NT2/D1 (cell line): ENCODE measurements around the gene EEF1AKMT3.

Experiments used
- DNase-seq: peaks from one replicate; pipeline ENCODE4 v3.0.0-alpha.2; 2011; ENCODE audit warnings: low read depth, low spot score
- H3K27me3 ChIP-seq: 2 replicates; pipeline ENCODE4 v1.6.0; 2011; ENCODE audit warnings: mild to moderate bottlenecking; ENCODE audit not compliant: insufficient read length, insufficient read depth
- H3K36me3 ChIP-seq: 2 replicates; pipeline ENCODE4 v1.6.1; 2011; ENCODE audit warnings: mild to moderate bottlenecking, low read length, mixed read lengths; ENCODE audit not compliant: insufficient read depth, insufficient read length
- H3K4me1 ChIP-seq: 2 replicates; pipeline ENCODE4 v1.5.1; 2011; ENCODE audit not compliant: insufficient read depth, insufficient read length
- H3K4me3 ChIP-seq: 2 replicates; pipeline ENCODE4 v1.5.1; 2011; ENCODE audit warnings: low read depth; ENCODE audit not compliant: insufficient read length
- H3K9ac ChIP-seq: 2 replicates; pipeline ENCODE4 v1.6.0; 2011; ENCODE audit warnings: low read depth; ENCODE audit not compliant: insufficient read length
- H3K9me3 ChIP-seq: 2 replicates; pipeline ENCODE4 v1.5.1; 2011; ENCODE audit warnings: mild to moderate bottlenecking, low read length; ENCODE audit not compliant: insufficient read depth
- SUZ12 ChIP-seq: IDR thresholded peaks from 2 replicates; pipeline ENCODE4 v1.6.1; 2011; ENCODE audit not compliant: insufficient read length, insufficient read depth; ENCODE audit errors: extremely low read depth
- YY1 ChIP-seq: IDR thresholded peaks from 2 replicates; pipeline ENCODE4 v1.6.1; 2011; ENCODE audit not compliant: insufficient read length, insufficient read depth
- ZNF274 ChIP-seq: IDR thresholded peaks from 2 replicates; pipeline ENCODE4 v1.6.1; 2011; ENCODE audit warnings: mild to moderate bottlenecking, low read depth, low read length

The EEF1AKMT3 gene

DNA sequence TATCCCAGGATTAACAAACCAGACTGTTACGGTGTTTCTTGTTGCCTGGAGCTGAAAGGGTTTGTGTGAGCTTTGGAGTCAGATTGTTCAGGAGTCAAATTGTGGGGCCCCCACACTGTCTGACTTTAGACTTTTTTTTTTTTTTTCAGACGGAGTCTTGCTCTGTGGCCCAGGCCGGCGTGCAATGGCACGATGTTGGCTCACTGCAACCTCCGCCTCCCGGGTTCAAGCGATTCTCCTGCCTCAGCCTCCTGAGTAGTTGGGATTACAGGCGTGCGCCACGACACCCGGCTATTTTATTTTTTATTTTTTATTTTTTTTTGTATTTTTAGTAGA is 11.0 kb downstream of the EEF1AKMT3 start:
- no peaks in the 10 kb centered on the region for H3K4me1 ChIP-seq
- H3K36me3 ChIP-seq = peaks cover 52% of the 10 kb centered on the region
- H3K9me3 ChIP-seq = no peaks in the 10 kb centered on the region
- no peak for TF ChIP-seq ZNF274
- no peak for TF ChIP-seq SUZ12
- TF ChIP-seq YY1 = no peak
- no peak for DNase-seq
- peak overlapping the region; percentile 100 for H3K4me3 ChIP-seq
- H3K9ac ChIP-seq = peak overlapping the region; percentile 98
- no peaks in the 10 kb centered on the region for H3K27me3 ChIP-seq

DNA sequence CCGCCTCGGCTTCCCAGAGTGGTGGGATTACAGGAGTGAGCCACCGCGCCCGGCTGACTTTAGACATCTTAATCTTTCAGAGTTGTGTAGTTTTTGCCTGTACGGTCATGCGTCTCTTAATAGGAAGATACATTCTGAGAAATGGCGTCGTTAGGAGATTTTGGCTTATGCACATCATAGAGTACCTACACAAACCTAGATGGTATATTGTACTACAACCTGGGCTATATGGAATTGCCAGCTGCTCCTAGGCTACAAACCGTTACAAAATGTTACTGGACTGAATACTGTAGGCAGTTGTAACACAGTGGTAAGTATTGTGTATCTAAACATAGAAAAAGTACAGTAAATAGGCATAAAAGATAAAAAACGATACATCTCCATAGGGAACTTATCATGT is 11.4 kb downstream of the EEF1AKMT3 start:
- Histone ChIP-seq H3K9ac (no peak overlapping the region), H3K36me3 (peaks cover 56% of the 10 kb centered on the region), H3K9me3 (no peaks in the 10 kb centered on the region), H3K4me3 (no peak overlapping the region), H3K4me1 (no peaks in the 10 kb centered on the region), H3K27me3 (no peaks in the 10 kb centered on the region)
- TF ChIP-seq SUZ12 = no peak
- no peak for TF ChIP-seq YY1
- TF ChIP-seq ZNF274 = no peak
- DNase-seq = no peak

DNA sequence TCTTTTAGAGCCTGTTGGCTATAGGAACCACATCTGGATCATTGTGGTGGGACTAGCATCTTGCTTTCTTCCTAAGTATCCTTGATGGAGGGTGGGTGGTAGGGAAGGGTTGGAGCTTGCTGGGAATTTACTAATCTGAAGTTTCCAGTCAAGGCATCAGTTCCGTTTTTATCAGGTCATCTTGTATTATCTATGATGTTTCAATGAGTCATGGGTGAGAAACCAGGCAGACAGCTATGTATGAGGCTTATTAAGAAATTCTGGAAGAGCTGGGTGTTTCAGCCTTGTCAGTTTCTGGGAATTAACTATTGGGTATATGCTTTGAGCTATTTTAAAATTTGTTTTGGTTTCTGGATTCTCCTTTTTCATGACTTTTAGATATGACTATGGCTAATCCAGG is 21.5 kb downstream of the EEF1AKMT3 start:
- Histone ChIP-seq H3K4me3 (no peak overlapping the region), H3K27me3 (no peaks in the 10 kb centered on the region), H3K9me3 (no peaks in the 10 kb centered on the region), H3K9ac (no peak overlapping the region), H3K4me1 (no peaks in the 10 kb centered on the region), H3K36me3 (peaks cover 79% of the 10 kb centered on the region)
- TF ChIP-seq YY1 (no peak), SUZ12 (no peak), ZNF274 (no peak)
- DNase-seq = no peak

DNA sequence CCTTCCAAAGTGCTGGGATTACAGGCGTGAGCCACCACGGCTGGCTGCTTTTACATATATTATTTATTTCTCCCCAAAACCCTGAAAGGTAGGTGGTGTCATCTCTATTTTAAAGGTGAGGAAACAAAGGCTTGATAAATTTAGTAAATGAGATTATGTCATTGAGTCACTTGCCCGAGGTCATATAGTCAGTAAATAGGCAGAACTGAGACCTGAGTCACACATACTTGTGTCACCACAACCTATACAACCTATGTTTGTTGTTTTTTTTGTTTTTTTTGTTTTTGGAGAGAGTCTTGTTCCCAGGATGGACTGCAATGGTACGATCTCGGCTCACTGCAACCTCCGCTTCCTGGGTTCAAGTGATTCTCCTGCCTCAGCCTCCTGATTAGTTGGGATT is 22.9 kb downstream of the EEF1AKMT3 start:
- H3K36me3 ChIP-seq = peaks cover 82% of the 10 kb centered on the region
- no peak overlapping the region for H3K9ac ChIP-seq
- TF ChIP-seq SUZ12 = no peak
- no peak for TF ChIP-seq YY1
- TF ChIP-seq ZNF274 = no peak
- no peaks in the 10 kb centered on the region for H3K27me3 ChIP-seq
- H3K4me1 ChIP-seq = no peaks in the 10 kb centered on the region
- H3K4me3 ChIP-seq = no peak overlapping the region
- no peaks in the 10 kb centered on the region for H3K9me3 ChIP-seq
- no peak for DNase-seq

DNA sequence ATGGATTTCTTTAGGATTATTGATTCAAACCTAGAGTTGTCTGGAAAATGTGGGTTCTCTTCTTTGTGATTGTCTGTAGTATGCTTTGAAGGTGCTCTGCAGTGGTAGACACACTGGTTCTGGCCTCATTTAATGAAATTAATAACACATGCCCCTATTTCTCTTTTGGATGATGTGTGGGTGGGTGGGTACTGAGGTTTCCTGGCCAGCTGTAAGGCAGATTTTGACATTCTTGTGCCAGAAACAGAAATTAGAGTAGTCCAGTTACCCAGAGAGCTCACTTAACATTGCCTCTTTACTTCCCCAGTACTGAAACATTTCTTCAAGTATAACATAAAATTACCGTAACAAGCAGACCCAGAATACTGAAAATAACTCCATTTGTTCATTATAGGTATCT is 24.6 kb downstream of the EEF1AKMT3 start:
- Histone ChIP-seq H3K9me3 (no peaks in the 10 kb centered on the region), H3K36me3 (peaks cover 78% of the 10 kb centered on the region), H3K4me1 (no peaks in the 10 kb centered on the region), H3K27me3 (no peaks in the 10 kb centered on the region), H3K4me3 (no peak overlapping the region), H3K9ac (no peak overlapping the region)
- no peak for DNase-seq
- TF ChIP-seq SUZ12 (no peak), ZNF274 (no peak), YY1 (no peak)

DNA sequence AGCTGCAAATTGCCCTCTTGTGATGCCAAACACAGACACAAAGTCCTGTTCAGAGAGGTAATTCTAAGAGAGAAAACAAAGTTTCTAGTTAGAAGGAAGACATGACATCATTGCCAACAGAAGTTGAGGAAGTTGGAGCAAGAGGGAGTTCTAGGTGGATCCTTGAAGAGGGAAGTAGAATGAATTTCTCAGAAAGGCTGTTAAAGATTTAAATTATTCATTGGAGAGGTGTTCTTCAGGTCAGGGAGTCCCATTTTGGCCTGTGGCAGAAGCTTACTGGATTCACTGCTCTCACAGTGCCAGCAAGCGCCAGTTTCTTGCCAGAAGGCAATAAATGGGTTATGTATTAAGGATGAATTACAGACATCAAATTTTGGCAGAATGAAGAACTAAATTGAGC is 25.5 kb downstream of the EEF1AKMT3 start:
- H3K9ac ChIP-seq = no peak overlapping the region
- no peaks in the 10 kb centered on the region for H3K4me1 ChIP-seq
- no peaks in the 10 kb centered on the region for H3K27me3 ChIP-seq
- no peak for TF ChIP-seq YY1
- no peak for DNase-seq
- peaks cover 75% of the 10 kb centered on the region for H3K36me3 ChIP-seq
- no peaks in the 10 kb centered on the region for H3K9me3 ChIP-seq
- H3K4me3 ChIP-seq = no peak overlapping the region

DNA sequence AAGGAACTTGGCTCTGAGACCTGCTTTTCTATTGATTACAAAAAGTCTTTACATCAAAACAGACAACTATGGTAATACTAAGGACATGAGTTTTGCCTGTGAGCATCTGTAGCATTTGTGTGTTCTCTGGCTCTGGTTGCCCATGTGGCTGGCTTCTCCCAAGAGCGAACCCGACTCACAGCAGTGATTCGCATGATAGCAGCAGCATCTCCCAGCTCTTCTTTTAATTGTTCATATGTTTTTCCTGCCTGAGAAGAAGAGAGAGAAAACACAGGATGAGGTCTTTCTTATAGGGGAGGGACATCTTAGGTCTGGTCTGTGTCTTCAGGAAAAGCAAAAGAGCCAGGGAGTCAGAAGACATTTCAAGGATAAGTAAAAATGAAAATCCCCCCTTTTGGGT is 28.6 kb downstream of the EEF1AKMT3 start:
- no peak overlapping the region for H3K4me3 ChIP-seq
- no peaks in the 10 kb centered on the region for H3K9me3 ChIP-seq
- no peaks in the 10 kb centered on the region for H3K27me3 ChIP-seq
- H3K9ac ChIP-seq = no peak overlapping the region
- DNase-seq = no peak
- no peak for TF ChIP-seq YY1
- no peak for TF ChIP-seq SUZ12
- no peak for TF ChIP-seq ZNF274
- peaks cover 2% of the 10 kb centered on the region for H3K4me1 ChIP-seq
- H3K36me3 ChIP-seq = peaks cover 56% of the 10 kb centered on the region

DNA sequence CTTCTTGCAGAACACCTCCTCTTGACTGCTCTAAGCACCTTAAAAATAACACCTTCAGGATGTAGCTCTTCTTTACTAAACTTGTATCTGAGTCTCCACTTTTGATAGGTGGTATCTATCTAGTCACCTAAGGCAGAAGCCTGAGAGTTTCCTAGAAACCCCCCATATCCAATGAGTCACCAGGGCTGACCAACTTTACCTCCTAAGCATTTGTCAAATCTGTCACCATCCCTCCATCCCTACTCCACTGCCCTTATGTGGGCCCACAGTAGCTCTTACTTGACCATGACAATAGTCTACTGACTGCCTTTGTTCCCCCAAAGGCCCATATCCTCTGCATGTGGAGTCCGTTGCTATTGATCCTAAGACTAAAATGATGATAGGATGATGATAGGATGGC is 30.2 kb downstream of the EEF1AKMT3 start:
- TF ChIP-seq SUZ12 = no peak
- TF ChIP-seq ZNF274 = no peak
- no peak for TF ChIP-seq YY1
- DNase-seq = no peak
- peaks cover 41% of the 10 kb centered on the region for H3K36me3 ChIP-seq
- H3K4me1 ChIP-seq = peaks cover 2% of the 10 kb centered on the region
- no peaks in the 10 kb centered on the region for H3K27me3 ChIP-seq
- H3K9me3 ChIP-seq = no peaks in the 10 kb centered on the region
- no peak overlapping the region for H3K9ac ChIP-seq
- H3K4me3 ChIP-seq = no peak overlapping the region
